Smooth muscle cell (in vitro differentiated cells): ENCODE results near the gene ACAT2. TPM values are rescaled to one million over a fixed set of nuclear protein-coding genes. Genes with fewer than 3 reads are reported as not detected.

ENCODE experiments used
- DNase-seq: peaks from one replicate; lab custom pipeline; 2025; ENCODE audit not compliant: unreplicated experiment; lab: John Stamatoyannopoulos, UW
- H2AFZ ChIP-seq: fragments of 200-600 bp; sonication (generic); 2 replicates; pipeline ENCODE4 v1.6.0; 2016; ENCODE audit warnings: antibody characterized with exemption, low read depth, mild to moderate bottlenecking
- H3F3A ChIP-seq: fragments of 200-600 bp; sonication (generic); 2 replicates; pipeline ENCODE4 v1.6.0; 2017; ENCODE audit warnings: antibody characterized with exemption, low read depth
- H3K27ac ChIP-seq: fragments of 200-600 bp; sonication (generic); 2 replicates; pipeline ENCODE4 v1.5.1; 2016; ENCODE audit warnings: low read depth, mild to moderate bottlenecking
- H3K27me3 ChIP-seq: fragments of 200-600 bp; sonication (generic); 2 replicates; pipeline ENCODE4 v1.6.1; 2016; ENCODE audit warnings: low read depth, mild to moderate bottlenecking
- H3K36me3 ChIP-seq: fragments of 200-600 bp; sonication (generic); 2 replicates; pipeline ENCODE4 v1.5.1; 2016; ENCODE audit warnings: low read depth
- H3K4me1 ChIP-seq: fragments of 200-600 bp; sonication (generic); 2 replicates; pipeline ENCODE4 v1.5.1; 2016; ENCODE audit warnings: low read depth
- H3K4me2 ChIP-seq: fragments of 200-600 bp; sonication (generic); 2 replicates; pipeline ENCODE4 v1.6.0; 2016; ENCODE audit warnings: mild to moderate bottlenecking
- H3K4me3 ChIP-seq: fragments of 200-600 bp; sonication (generic); 2 replicates; pipeline ENCODE4 v1.5.1; 2016; ENCODE audit warnings: mild to moderate bottlenecking
- H3K79me2 ChIP-seq: fragments of 200-600 bp; sonication (generic); 2 replicates; pipeline ENCODE4 v1.6.0; 2016; ENCODE audit warnings: low read depth, mild to moderate bottlenecking
- H3K9ac ChIP-seq: fragments of 200-600 bp; sonication (generic); 2 replicates; pipeline ENCODE4 v1.6.0; 2016; ENCODE audit warnings: low read depth
- H3K9me3 ChIP-seq: fragments of 200-600 bp; sonication (generic); replicated peaks from 2 replicates; pipeline ENCODE4 v1.5.1; 2016; ENCODE audit warnings: low read depth
- H4K20me1 ChIP-seq: fragments of 200-600 bp; sonication (generic); 2 replicates; pipeline ENCODE4 v1.6.0; 2016; ENCODE audit warnings: low read depth
- CTCF ChIP-seq: fragments of 200-600 bp; sonication (generic); IDR thresholded peaks from 2 replicates; pipeline ENCODE4 v1.5.1; 2017; ENCODE audit warnings: borderline replicate concordance, mild to moderate bottlenecking, antibody characterized with exemption; ENCODE audit not compliant: insufficient read depth, poor library complexity, severe bottlenecking
- WGBS: methylation state at CpG from one replicate; pipeline ENCODE4 v1.1.7; 2016; ENCODE audit warnings: low lambda C conversion rate; 5-methylcytosine and 5-hydroxymethylcytosine counted together
- polyA plus RNA-seq: library from polyadenylated mRNA; unstranded; fragments of >200 nt; fragmentation: Nextera tagmentation; extraction: Ambion mirVana; gene quantifications from 2 replicates; pipeline ENCODE4 v1.2.1, GENCODE V29; 2016
- total RNA-seq: library from RNA; depleted of rRNA; stranded (reverse); fragments of >200 nt; gene quantifications from 2 replicates; pipeline ENCODE4 v1.2.3, GENCODE V29; 2014

Gene ACAT2
- total and polyA plus RNA-seq, 2 experiments from 2014 or later = 21.5 to 82.5 TPM

- no peak overlapping the region for H3K4me3 ChIP-seq
- no peak for DNase-seq
- H3K36me3 ChIP-seq = peaks cover 33% of the 10 kb centered on the region
Observed at GRCh38 chr6:159778131-159778530, 16.3 kb downstream of the ACAT2 start.

DNA sequence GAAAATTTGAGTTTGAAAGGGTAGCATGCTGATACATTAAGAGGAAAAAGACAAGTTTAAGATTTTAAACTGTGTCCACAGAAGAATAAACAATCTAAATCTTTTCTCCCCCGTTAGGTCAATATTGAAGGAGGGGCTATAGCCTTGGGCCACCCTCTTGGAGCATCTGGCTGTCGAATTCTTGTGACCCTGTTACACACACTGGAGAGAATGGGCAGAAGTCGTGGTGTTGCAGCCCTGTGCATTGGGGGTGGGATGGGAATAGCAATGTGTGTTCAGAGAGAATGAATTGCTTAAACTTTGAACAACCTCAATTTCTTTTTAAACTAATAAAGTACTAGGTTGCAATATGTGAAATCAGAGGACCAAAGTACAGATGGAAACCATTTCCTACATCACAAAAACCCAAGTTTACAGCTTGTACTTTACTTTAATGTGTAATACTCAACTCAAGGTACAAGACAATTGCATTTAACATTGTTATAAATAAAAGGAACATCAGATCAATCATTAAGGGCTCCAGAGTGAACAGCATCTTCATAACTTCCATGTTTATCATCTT, 16.8 kb downstream of the ACAT2 start:
- Histone ChIP-seq H3K9ac (no peak overlapping the region), H4K20me1 (peaks cover 21% of the 10 kb centered on the region), H3K4me2 (no peak overlapping the region), H3K9me3 (no peaks in the 10 kb centered on the region), H3K36me3 (peaks cover 37% of the 10 kb centered on the region), H3K79me2 (peaks cover 6% of the 10 kb centered on the region), H3K27ac (no peak overlapping the region), H3K4me3 (no peak overlapping the region), H2AFZ (no peak overlapping the region), H3F3A (peaks cover 33% of the 10 kb centered on the region), H3K27me3 (no peaks in the 10 kb centered on the region), H3K4me1 (no peaks in the 10 kb centered on the region)
- TF ChIP-seq CTCF = no peak
- 85% methylated on average over 3 of the region's 3 CpGs for WGBS
- DNase-seq = no peak

More at GRCh38 chr6:159778131-159778530, 16.3 kb downstream of the ACAT2 start:
- no peaks in the 10 kb centered on the region for H3K9me3 ChIP-seq
- no peak for TF ChIP-seq CTCF
- H3K9ac ChIP-seq = no peak overlapping the region
- H3K4me2 ChIP-seq = no peak overlapping the region
- H3K27ac ChIP-seq = no peak overlapping the region
- H2AFZ ChIP-seq = no peak overlapping the region
- peaks cover 21% of the 10 kb centered on the region for H4K20me1 ChIP-seq
- WGBS = 97% methylated on average over 1 of the region's 1 CpG
- peaks cover 4% of the 10 kb centered on the region for H3K79me2 ChIP-seq
- H3K27me3 ChIP-seq = no peaks in the 10 kb centered on the region
- H3F3A ChIP-seq = peaks cover 33% of the 10 kb centered on the region
- no peaks in the 10 kb centered on the region for H3K4me1 ChIP-seq

GRCh38 chr6:159788276-159788675, 26.4 kb downstream of the ACAT2 start:
- peaks cover 48% of the 10 kb centered on the region for H4K20me1 ChIP-seq

More at GRCh38 chr6:159788276-159788675, 26.4 kb downstream of the ACAT2 start:
- WGBS = 29% methylated on average over 15 of the region's 15 CpGs
- peaks cover 6% of the 10 kb centered on the region for H3F3A ChIP-seq
- peak overlapping the region; percentile 98 for H3K4me2 ChIP-seq
- H3K79me2 ChIP-seq = peaks cover 85% of the 10 kb centered on the region
- no peaks in the 10 kb centered on the region for H3K27me3 ChIP-seq
- DNase-seq = no peak
- no peaks in the 10 kb centered on the region for H3K9me3 ChIP-seq
- TF ChIP-seq CTCF = no peak
- peaks cover 22% of the 10 kb centered on the region for H3K36me3 ChIP-seq
- peaks cover 31% of the 10 kb centered on the region for H3K4me1 ChIP-seq
- H2AFZ ChIP-seq = no peak overlapping the region
- H3K27ac ChIP-seq = peak overlapping the region; percentile 71
- H3K9ac ChIP-seq = peak overlapping the region; percentile 95
- H3K4me3 ChIP-seq = peak overlapping the region; percentile 66
